ENCODE measurements around the gene APC2.

DNA sequence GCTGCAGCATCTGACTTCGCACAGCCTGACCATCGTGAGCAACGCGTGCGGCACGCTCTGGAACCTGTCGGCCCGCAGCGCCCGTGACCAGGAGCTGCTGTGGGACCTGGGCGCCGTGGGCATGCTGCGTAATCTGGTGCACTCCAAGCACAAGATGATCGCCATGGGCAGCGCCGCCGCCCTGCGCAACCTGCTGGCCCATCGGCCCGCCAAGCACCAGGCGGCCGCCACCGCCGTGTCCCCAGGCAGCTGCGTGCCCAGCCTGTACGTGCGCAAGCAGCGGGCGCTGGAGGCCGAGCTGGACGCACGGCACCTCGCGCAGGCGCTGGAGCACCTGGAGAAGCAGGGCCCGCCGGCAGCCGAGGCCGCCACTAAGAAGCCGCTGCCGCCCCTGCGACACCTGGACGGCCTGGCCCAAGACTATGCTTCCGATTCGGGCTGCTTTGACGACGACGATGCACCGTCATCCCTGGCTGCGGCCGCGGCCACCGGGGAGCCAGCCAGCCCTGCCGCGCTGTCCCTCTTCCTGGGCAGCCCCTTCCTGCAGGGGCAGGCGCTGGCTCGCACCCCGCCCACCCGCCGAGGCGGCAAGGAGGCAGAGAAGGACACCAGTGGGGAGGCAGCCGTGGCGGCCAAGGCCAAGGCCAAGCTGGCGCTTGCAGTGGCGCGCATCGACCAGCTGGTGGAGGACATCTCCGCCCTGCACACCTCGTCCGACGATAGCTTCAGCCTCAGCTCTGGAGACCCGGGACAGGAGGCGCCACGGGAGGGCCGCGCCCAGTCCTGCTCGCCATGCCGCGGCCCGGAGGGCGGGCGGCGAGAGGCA lies 15.5 kb downstream of the APC2 start:
- TF ChIP-seq, protein P1, sequence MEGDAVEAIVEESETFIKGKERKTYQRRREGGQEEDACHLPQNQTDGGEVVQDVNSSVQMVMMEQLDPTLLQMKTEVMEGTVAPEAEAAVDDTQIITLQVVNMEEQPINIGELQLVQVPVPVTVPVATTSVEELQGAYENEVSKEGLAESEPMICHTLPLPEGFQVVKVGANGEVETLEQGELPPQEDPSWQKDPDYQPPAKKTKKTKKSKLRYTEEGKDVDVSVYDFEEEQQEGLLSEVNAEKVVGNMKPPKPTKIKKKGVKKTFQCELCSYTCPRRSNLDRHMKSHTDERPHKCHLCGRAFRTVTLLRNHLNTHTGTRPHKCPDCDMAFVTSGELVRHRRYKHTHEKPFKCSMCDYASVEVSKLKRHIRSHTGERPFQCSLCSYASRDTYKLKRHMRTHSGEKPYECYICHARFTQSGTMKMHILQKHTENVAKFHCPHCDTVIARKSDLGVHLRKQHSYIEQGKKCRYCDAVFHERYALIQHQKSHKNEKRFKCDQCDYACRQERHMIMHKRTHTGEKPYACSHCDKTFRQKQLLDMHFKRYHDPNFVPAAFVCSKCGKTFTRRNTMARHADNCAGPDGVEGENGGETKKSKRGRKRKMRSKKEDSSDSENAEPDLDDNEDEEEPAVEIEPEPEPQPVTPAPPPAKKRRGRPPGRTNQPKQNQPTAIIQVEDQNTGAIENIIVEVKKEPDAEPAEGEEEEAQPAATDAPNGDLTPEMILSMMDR (conservative IDR thresholded peaks at IDR 0.05; ENCODE audit: low read depth, low read length), result no peak
- no peak for TF ChIP-seq EZH2phosphoT487 (IDR thresholded peaks at IDR 0.05; ENCODE audit: borderline replicate concordance, low read length)

Data from PC-3 (cell line).